Embryonic facial prominence (tissue), 1 donor: ENCODE measurements around the gene VAV3.
"Not testable (repeated sequence)": the region's sequence is repeated elsewhere in the genome, so short reads cannot be mapped to it uniquely, and the experiment has no call there.

Experiments
- DNase-seq: peaks from one replicate; pipeline ENCODE4 v3.0.0-alpha.2; 2016; ENCODE audit errors: extremely low spot score

Gene VAV3

GRCh38 chr1:107935396-107936064, 29.4 kb downstream of the VAV3 start:
- no peak for DNase-seq

GRCh38 chr1:107934578-107934977, 30.4 kb downstream of the VAV3 start:
- no peak for DNase-seq

- no peak for DNase-seq
These were observed 31.2 kb downstream of the VAV3 start for GRCh38 chr1:107933736-107934135.

GRCh38 chr1:107930292-107930691, 34.7 kb downstream of the VAV3 start:
- DNase-seq: no peak

- no peak for DNase-seq
These were observed 37.2 kb downstream of the VAV3 start for GRCh38 chr1:107927820-107928219.

- no peak for DNase-seq
These were observed 38.4 kb downstream of the VAV3 start for GRCh38 chr1:107926436-107927080.

- DNase-seq: no peak
These were observed 39.4 kb downstream of the VAV3 start for GRCh38 chr1:107925565-107925964.

GRCh38 chr1:107920999-107921398, 44.0 kb downstream of the VAV3 start:
- DNase-seq: no peak

- DNase-seq: no peak
These were observed 44.4 kb downstream of the VAV3 start for GRCh38 chr1:107920561-107920960.

GRCh38 chr1:107919953-107920352, 45.0 kb downstream of the VAV3 start:
- DNase-seq: no peak

- DNase-seq: no peak
These were observed 50.7 kb downstream of the VAV3 start for GRCh38 chr1:107914119-107914765.

- DNase-seq: no peak
These were observed 52.3 kb downstream of the VAV3 start for GRCh38 chr1:107912656-107913055.

GRCh38 chr1:107900090-107900945, 64.7 kb downstream of the VAV3 start:
- no peak for DNase-seq

GRCh38 chr1:107899655-107900054, 65.3 kb downstream of the VAV3 start:
- no peak for DNase-seq

- DNase-seq: no peak
These were observed 67.3 kb downstream of the VAV3 start for GRCh38 chr1:107897438-107898345.

- DNase-seq: no peak
These were observed 68.0 kb downstream of the VAV3 start for GRCh38 chr1:107896936-107897335.

- no peak for DNase-seq
These were observed 68.6 kb downstream of the VAV3 start for GRCh38 chr1:107896401-107896800.

- no peak for DNase-seq
These were observed 69.4 kb downstream of the VAV3 start for GRCh38 chr1:107895403-107896191.

GRCh38 chr1:107894605-107895004, 70.4 kb downstream of the VAV3 start:
- DNase-seq: no peak

- DNase-seq: not testable (repeated sequence)
These were observed 71.6 kb downstream of the VAV3 start for GRCh38 chr1:107893350-107893749.
